Measurements from ENCODE around the gene PPP1R3F.
"Not testable (repeated sequence)": the region's sequence is repeated elsewhere in the genome, so short reads cannot be mapped to it uniquely, and the experiment has no call there.

The PPP1R3F gene

DNA sequence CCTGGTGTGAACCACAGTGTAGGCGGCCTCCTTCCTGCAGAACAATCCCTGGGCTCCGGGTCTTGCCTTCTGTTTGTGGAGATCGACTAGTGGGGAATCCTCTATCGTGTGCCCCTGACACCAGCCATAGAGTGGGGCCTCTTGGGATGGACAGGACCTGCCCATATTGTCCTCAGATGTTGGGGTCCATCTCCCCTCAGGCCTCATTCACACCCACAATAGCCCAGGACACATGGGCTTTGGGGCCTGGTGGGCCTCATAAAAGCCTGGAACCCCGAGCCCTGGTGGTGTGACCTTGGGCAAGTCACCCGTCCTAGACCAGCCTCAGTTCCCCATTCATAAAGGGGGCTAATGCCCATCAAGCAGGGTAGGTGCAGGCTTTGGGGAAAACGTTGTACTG, 20.6 kb downstream of the PPP1R3F start:
- in situ Hi-C loops (cut with MboI; ENCODE audit: low pct_unique_long_range_greater_than_20kb, low sequenced_read_pairs, unreplicated experiment), result no loop called here
- TF ChIP-seq, protein P1, sequence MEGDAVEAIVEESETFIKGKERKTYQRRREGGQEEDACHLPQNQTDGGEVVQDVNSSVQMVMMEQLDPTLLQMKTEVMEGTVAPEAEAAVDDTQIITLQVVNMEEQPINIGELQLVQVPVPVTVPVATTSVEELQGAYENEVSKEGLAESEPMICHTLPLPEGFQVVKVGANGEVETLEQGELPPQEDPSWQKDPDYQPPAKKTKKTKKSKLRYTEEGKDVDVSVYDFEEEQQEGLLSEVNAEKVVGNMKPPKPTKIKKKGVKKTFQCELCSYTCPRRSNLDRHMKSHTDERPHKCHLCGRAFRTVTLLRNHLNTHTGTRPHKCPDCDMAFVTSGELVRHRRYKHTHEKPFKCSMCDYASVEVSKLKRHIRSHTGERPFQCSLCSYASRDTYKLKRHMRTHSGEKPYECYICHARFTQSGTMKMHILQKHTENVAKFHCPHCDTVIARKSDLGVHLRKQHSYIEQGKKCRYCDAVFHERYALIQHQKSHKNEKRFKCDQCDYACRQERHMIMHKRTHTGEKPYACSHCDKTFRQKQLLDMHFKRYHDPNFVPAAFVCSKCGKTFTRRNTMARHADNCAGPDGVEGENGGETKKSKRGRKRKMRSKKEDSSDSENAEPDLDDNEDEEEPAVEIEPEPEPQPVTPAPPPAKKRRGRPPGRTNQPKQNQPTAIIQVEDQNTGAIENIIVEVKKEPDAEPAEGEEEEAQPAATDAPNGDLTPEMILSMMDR (IDR thresholded peaks at IDR 0.05; ENCODE audit: extremely low read depth, insufficient read depth, missing control alignments), result no peak
- DNase-seq (ENCODE audit: low spot score), result no peak

DNA sequence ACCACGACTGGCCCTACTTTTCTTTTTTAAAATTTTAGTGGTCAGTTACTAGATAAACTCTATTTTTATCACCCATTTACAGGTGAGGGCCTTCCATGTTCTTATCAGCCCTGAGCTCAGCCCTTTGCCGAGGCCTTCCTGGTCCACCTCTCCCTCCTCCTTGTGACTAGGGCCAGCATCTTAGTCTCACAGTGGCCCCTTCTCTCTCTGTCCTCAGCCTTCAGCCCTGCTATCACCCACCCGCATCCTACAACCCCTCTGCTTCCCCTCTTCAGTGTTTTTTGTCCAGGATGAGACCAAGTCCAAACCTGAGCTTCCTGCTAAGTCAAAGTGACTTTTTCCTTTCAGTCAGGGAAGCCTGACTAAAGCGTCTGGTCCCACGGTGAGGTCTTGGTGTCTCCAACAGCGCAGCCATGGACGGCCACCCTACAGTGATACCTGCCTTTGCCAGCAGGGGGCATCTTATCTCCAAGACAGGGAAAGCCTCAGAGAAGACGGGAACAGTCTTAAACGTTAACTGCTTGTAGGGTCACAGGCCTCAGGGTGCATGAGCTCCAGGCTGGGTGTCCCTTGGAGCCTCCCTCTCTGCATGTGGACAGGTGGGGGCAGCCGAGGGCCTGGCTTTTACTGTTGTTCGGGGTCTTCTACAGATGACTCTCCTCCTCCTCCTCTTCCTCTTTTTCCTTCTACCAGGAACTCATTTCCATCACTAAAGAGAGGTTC, 22.2 kb downstream of the PPP1R3F start:
- in situ Hi-C loops (cut with MboI; ENCODE audit: low pct_unique_long_range_greater_than_20kb, low sequenced_read_pairs, unreplicated experiment), result no loop called here
- TF ChIP-seq, protein P1 (IDR thresholded peaks at IDR 0.05; ENCODE audit: extremely low read depth, insufficient read depth, missing control alignments), result peak; percentile 74
- DNase-seq (ENCODE audit: low spot score), result peak; percentile 43

DNA sequence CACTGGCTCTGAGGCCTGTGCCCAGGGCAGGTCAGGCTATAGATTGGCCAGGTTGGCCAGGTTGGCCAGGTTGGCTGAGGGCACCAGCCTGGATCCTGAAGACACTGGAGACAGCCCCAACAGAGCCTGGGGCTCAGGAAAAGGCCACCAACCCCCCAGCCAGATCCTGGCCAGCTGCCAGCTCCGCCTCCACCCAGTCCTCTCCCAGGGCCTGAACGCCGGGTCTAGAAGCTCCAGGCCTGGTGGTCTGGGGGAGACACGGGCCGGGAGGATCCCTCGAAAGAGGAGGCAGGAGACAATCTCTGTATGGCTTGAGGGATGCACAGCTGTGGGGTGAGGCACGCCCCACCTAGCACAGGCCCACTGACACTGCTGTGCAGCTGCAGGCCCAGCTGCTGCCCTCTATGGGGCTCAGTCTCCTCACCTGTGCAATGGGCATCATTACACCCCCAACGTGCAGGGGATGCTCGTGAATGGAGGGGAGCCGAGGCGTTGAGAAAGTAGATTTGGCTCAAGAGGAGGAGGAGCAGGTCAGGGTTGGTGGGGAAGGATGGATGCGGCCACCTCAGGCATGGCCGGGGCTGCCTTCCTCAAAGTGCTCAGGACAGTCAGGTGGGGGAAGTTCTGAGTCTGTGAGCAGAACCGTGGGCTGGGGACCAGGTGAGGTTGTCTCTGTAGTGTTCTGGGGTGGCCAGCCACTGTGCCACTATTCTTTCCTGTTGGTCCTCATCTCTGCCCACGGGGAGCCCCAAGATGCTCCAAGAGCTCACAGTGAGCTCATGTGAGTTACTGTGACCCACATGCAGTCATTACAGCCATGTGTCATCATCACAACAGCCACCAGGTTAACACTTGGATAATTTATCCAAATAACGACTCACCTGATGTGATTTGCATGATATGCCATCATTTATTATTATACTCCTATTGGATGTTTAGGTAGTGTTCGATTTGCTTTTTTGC, 23.1 kb downstream of the PPP1R3F start:
- in situ Hi-C loops (cut with MboI; ENCODE audit: low pct_unique_long_range_greater_than_20kb, low sequenced_read_pairs, unreplicated experiment), result no loop called here
- no peak for DNase-seq (ENCODE audit: low spot score)
- TF ChIP-seq, protein P1 (IDR thresholded peaks at IDR 0.05; ENCODE audit: extremely low read depth, insufficient read depth, missing control alignments), result no peak

DNA sequence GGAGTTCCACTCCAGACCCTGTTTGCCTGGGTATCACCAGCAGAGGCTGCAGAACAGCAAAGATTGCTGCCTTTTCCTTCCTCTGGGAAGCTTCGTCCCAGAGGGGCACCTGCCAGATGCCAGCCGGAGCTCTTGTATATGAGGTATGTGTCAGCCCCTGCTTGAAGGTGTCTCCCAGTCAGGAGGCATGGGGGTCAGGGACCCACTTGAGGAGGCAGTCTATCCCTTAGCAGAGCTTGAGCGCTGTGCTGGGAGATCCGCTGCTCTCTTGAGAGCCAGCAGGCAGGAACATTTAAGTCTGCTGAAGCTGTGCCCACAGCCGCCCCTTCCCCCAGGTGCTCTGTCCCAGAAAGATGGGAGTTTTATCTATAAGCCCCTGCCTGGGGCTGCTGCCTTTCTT, 29.7 kb downstream of the PPP1R3F start:
- in situ Hi-C loops (cut with MboI; ENCODE audit: low pct_unique_long_range_greater_than_20kb, low sequenced_read_pairs, unreplicated experiment); DNase-seq (ENCODE audit: low spot score): not testable (repeated sequence)

DNA sequence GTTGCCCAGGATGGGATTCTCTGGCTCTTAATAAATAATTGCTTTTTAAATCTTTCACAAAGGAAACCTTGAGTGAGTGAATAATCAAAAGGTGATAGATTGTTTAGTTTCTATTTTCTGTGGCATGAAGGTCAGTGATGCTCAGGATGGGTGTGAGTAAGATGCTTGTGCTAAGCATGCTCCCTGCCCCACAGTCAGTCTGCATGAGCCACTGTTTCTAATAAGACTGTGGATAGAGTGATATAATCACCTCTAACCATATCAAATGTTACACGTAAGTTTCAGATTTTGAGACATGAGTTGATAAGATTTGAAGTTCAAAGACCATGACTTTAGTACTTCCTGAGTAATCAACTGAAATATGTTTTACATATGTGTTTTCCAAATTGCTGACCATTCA, 31.1 kb downstream of the PPP1R3F start:
- TF ChIP-seq, protein P1 (IDR thresholded peaks at IDR 0.05; ENCODE audit: extremely low read depth, insufficient read depth, missing control alignments), result no peak
- no peak for DNase-seq (ENCODE audit: low spot score)
- in situ Hi-C loops (cut with MboI; ENCODE audit: low pct_unique_long_range_greater_than_20kb, low sequenced_read_pairs, unreplicated experiment), result no loop called here

DNA sequence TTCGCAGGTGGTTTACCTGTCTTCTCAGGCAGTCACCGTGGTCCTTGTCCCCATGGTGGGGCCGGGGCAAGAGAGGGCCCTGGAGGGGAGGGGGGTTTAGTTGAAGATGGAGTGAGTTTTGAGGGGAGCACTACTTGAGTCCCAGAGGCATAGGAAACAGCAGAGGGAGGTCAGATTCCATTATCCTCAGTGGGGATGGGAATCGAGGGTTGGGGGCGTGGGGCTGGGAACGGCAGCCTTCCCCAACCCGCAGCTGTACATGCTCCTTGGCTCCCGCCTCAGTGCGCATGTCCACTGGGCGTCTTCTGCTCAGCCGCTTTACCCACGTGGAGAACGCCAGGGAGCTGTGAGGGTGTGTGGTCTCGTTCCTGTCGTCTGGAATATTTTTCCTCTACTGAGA, 33.8 kb downstream of the PPP1R3F start, which contains the start of gene GAGE10:
GAGE10 (plus strand) TSS at position 301 of the 400 bp plus-strand sequence. CDS start 1,214 bp downstream, outside the sequence.
- TF ChIP-seq, protein P1 (IDR thresholded peaks at IDR 0.05; ENCODE audit: extremely low read depth, insufficient read depth, missing control alignments), result no peak
- in situ Hi-C loops (cut with MboI; ENCODE audit: low pct_unique_long_range_greater_than_20kb, low sequenced_read_pairs, unreplicated experiment), result no loop called here
- DNase-seq (ENCODE audit: low spot score), result no peak

DNA sequence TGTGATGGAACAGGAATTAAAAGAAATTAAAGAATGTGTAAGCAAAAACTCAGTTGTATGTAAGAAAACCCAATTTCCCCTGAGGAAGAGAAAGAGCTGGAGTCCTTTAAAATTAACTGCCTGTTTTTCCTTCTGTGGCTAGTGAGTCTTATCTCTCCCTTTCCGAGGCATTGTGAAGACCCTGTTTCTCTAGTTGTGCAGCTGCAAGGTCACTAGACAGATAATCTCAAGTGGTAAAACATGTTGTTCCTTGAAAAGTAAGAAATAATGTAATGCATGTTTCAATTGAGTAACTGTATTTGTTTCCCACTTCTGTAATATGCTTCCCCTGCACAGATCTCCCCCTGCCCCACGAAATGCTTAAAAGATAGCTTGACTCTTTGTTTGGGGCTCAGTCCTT, 38.2 kb downstream of the PPP1R3F start:
- DNase-seq (ENCODE audit: low spot score); in situ Hi-C loops (cut with MboI; ENCODE audit: low pct_unique_long_range_greater_than_20kb, low sequenced_read_pairs, unreplicated experiment): not testable (repeated sequence)
